Stimulated activated CD8-positive, alpha-beta memory T cell treated with anti-CD3 and anti-CD28 coated beads, Interleukin-12 subunit alpha, Interleukin-12 subunit beta, amount 100 ng/mL, for 24 hours (primary cell): ENCODE measurements around the gene LPP.

Experiments
- DNase-seq: peaks from one replicate; pipeline ENCODE4 v3.0.0-alpha.2; 2020; ENCODE audit errors: extremely low read depth

Gene LPP

DNA sequence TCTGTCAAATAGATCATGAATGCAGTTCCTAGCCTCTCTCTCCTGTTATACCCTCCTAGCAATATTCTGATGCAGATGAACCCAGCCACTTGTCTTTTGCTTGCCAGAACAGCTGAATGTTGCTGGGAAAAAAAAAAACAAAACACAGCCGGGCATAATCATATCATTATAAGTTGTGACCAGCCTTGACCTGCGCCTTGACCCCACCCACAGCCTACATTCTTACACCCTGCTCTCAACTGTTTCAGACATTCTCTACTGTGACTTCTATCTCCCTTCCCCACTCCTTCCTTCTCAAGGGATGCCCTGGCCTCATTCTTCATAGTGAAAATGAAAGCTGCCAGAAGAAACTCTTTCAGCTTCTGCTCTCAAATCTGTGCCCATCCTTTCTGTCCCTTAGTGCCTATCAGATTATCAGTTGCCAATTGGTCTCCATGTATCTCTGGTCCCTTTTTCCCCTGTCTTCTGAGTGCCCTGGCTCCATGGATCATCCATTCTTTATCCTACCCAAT lies 628.7 kb downstream of the LPP start:
- no peak for DNase-seq

DNA sequence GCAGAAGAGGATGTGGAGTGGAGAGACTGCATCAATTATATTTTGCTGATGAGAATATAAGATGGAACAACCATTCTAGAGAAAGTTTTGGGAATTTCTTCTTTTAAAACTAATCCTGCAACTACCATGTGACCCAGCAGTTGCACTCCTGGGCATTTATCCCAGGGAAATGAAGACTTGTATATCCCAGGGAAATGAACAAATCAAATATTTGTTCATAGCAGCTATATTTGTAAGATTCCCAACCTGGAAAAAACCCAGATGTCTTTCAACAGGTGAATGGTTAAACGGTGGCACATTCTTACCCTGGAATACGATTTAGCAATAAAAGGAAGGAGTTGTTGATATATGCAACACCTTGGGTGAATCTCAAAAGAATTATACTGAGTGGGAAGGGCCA lies 632.5 kb downstream of the LPP start:
- DNase-seq, result no peak

DNA sequence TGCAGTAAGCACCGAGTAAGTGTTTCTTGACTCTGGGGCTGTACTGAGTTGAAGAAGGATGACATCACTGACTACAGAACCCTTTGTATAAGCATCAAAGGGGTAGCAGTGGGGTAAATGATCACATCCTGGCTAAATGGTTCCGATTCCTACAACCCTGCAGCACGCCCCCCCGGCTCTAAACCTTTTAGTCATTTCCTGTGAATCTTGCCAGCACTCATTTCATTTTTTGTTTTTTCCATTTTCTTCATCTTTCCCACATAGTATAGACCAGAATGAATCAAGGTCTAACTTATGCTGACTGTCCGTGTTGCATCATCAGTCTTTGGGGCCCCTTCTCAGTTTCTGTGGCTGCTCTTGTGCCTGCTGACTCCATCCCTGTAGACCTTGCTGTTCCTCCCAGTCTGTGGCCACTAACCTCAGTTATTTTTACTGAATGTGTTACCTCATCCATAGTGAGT lies 634.7 kb downstream of the LPP start:
- peak; percentile 55 for DNase-seq

- no peak for DNase-seq
Observed at GRCh38 chr3:188789251-188789650, 635.3 kb downstream of the LPP start.

DNA sequence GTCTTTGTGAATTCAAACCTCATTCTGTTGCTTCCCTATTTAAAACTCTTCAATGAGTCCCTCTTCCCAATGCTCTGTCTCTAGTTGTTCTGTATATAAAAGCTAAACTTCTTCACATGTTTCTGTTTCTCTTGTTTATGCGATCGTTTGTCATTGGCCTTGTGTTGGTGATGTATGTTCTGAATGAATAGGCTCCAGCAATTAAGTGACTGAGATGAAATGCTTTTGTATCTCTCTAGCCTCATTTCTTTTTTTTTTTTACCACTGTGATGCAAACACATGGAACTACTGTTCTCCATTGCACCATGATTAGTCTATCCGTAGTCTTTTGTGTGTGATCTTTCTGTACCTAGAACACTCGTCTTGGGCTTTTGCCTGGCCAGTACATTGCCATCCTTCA lies 637.4 kb downstream of the LPP start:
- no peak for DNase-seq

DNA sequence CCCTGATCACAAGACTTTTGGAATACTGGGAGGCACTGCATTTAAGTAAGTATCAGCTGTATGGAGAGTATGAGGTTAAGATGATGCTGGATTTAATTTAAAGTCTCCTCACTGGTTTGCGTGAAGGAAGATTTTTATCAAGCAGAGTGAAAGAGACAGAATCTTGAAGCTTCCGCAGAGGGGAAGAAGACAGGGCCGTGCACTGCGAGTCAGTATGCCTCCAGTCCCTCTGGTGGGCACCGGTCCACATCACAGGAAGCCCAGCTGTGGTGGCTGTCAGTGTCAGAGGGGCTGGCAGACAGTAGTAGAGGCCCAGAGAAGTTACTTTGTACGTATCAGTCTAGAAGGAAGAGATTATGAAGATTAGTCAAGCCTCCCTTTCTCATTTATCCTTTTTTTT lies 638.8 kb downstream of the LPP start:
- DNase-seq, result no peak

- DNase-seq, result no peak
Observed at GRCh38 chr3:188796122-188796631, 642.2 kb downstream of the LPP start.

- no peak for DNase-seq
Observed at GRCh38 chr3:188797045-188797444, 643.1 kb downstream of the LPP start.

DNA sequence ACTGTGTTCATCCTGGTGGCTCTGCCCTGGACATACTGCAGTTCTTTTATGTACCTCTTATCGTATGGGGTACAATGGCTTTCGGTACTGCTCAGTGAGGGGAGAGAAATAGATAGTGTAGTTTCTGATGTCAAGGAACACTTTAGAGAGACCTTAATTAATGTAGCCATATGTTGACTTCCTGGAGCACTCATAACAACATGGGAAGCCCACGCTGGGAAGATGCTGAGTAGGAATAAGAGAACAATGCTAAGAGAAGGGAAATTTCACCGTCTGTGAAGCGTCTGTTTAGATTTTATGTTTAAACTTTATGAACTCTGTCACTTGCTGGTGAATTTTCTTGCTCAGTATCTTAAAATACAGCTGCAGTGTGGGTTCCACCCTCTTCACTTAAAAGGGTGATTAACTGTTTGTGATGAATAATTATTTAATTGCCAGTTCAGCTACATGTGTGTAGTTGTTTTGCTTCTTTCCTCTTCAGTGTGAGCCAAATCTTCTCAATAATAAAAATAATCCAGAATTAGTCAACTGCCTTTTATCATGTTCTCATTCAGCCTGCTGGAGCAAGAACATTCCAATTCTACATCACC lies 644.7 kb downstream of the LPP start:
- DNase-seq, result no peak

GRCh38 chr3:188801393-188801792 lies 647.4 kb downstream of the LPP start:
- DNase-seq, result no peak

DNA sequence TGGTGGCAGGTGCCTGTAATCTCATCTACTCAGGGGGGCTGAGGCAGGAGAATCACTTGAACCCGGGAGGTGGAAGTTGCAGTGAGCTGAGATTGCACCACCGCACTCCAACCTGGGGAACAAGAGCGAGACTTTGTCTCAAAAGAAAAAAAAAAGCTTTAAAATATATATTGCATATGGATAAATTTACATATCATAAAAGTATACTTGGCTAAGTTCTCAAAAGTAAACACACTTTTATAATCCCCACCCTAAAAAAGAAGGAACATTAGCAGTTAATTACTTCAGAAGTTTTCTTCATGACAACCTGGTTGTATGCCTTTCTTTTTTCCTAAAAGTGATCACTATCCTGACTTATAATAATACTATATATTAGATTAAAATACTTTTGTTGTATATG lies 648.7 kb downstream of the LPP start:
- no peak for DNase-seq

DNA sequence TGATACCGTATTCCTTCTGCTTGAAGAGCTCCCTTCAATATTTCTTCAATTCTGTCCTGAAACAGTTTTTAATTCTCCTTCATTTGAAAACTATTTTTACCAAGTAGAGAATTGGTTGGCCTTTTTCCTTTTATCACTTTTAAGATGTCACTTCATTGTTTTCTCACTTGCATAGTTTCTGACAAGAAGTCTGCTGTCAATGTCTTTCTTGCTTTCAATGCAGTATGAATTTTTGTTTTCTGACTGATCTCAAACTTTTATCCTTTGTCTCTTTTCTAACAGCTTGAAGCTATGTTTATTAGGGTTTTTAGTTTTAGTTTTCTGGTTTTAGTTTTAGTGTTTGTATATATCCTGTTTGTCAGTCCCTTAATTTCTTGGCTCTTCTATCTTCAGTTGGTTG lies 653.0 kb downstream of the LPP start:
- DNase-seq, result no peak

GRCh38 chr3:188812198-188812597 lies 658.2 kb downstream of the LPP start:
- no peak for DNase-seq

GRCh38 chr3:188814581-188814980 lies 660.6 kb downstream of the LPP start:
- no peak for DNase-seq

GRCh38 chr3:188817103-188817934 lies 663.4 kb downstream of the LPP start:
- no peak for DNase-seq

DNA sequence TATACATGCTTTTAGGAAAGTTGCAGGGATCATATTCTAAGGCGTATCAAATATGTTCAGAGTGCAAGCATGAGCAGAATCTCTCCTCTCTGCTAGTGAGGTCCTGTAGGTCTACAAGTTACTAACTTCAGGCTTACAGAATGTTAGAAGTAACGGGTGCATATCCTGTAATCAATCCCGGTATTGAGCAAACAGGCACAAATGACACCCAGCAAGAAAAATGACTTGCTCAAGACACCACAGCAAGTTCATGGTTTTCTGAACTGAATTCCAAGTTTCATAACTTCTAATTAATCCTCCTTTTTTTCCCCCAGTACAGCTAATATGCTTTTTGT lies 663.9 kb downstream of the LPP start:
- no peak for DNase-seq

DNA sequence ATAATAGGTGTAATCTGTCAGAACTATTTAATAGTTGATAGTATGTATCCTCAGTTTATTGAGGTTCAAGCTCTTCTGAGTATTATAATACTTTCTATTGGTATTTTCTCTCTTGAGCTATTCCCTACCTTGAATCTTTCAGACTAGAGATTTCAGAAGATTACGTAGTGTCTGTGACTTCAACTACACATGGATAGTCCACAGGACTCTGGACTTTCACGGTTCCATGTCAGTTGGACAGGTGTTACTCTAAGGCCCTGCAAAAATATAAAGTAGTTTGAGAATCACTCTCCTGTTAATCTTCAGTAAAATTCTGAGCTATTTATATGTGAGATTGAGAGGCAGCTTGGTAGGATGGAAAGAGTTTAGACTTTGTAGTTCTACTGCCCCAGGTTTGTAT lies 664.3 kb downstream of the LPP start:
- no peak for DNase-seq

DNA sequence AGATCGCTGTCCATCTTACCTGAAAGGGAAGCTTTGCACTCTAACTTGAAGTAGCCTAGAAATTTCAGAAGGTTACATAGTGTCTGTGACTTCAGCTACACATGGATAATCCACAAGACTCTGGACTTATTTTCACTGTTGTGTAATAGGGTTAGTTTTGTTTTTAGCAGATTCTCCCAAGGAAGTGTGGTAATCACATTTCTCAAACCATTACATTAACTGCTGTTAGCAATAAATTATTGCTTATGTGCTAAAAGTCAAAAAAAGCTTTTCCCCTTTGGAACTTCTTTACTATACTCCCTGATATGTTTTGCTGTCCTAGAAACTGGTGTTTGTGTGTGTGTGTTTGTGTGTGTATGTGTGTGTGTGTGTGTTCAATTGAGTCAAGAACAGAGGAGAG lies 666.0 kb downstream of the LPP start:
- no peak for DNase-seq

GRCh38 chr3:188822004-188822403 lies 668.0 kb downstream of the LPP start:
- DNase-seq, result no peak

- no peak for DNase-seq
Observed at GRCh38 chr3:188822411-188822810, 668.5 kb downstream of the LPP start.

- DNase-seq, result no peak
Observed at GRCh38 chr3:188824566-188824965, 670.6 kb downstream of the LPP start.

DNA sequence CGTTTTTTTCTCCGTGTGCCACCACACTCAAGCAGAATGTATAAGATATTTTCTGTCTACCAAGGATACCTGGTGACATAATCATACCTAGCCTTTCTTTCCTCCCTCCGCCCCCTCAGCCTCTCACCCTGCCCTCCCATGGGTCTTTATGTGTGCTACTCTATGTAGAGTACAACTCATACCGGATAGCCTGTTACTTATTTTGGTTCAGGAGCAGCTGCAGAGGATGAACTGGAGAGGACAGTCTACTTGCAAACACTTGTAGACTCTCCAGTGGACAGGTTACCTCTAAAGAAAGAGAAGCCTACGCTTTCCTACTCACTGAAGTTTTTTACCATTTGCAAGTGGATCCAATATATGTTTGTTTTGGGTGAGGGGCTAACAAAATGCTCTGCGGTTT lies 671.9 kb downstream of the LPP start:
- no peak for DNase-seq

- DNase-seq, result no peak
Observed at GRCh38 chr3:188826574-188826973, 672.6 kb downstream of the LPP start.
